HG03108 (cell line): ENCODE measurements around the gene C4B.
"Not testable (repeated sequence)": the region's sequence is repeated elsewhere in the genome, so short reads cannot be mapped to it uniquely, and the experiment has no call there.

Experiments
- ATAC-seq: cut with Tn5 transposase; IDR thresholded peaks from one replicate; pipeline ENCODE4 v1.9.1; 2021; ENCODE audit warnings: moderate library complexity; ENCODE audit not compliant: unreplicated experiment

The C4B gene

DNA sequence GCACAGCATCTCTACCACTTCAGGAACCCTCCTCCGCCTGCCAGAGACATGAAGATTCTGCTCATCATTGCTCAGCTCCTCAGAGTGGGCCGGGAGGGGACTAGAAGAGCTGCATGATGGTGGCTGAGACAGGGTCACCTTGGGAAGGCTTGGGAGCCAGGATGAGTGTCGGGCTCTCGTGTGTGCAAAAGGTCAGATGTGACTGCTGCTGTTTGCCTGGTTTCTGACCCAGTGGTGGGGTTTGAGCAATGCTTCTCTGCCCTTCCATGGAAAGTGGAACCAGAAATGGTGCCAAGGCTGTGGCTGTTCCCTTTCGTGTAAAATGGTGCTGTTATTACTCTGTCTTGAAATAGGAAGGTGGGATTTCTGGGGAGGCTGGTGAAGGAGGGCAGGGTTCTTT lies 33.6 kb upstream of the C4B start:
- not testable (repeated sequence) for ATAC-seq

DNA sequence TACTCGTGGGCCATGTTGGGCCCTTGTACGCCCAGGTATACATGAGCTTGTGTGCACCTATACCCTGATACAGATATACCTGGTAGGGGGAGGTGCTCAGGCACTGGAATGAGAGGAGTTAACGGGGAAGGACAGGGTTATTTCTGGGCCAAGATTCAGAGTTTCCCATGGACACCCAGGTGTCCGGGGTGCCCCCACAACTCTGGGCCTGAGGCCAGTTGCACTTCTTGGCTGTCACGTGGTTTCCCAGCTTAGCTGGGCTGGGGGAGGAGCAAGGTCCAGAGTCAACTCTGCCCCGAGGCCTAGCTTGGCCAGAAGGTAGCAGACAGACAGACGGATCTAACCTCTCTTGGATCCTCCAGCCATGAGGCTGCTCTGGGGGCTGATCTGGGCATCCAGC lies 32.9 kb upstream of the C4B start, which contains the start of gene C4A:
TSS of gene C4A (plus strand) at position 314 of the 400 bp plus-strand sequence. CDS start at position 365, 51 bp downstream.
- ATAC-seq: not testable (repeated sequence)

DNA sequence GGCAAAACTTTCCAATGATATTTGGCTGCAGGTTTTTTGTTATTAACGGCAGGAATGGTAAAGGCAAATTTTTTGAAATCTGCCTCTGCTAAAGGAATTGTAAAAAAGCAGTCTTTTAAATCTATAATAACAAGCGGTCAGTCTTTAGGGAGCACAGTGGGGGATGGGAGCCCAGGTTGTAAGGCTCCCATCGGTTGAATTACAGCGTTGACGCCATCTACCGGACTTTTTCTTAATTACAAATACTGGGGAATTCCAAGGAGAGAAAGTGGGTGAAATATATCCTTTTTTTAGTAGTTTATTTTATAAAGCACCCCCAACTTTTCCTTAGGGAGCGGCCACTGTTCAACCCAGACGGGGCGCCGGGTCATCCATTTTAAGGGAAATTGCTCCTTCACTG lies 25.2 kb upstream of the C4B start:
- ATAC-seq: not testable (repeated sequence)

- not testable (repeated sequence) for ATAC-seq
These were observed 20.2 kb upstream of the C4B start for GRCh38 chr6:31994421-31994820.

GRCh38 chr6:31996385-31996784 lies 18.2 kb upstream of the C4B start:
- ATAC-seq: not testable (repeated sequence)

DNA sequence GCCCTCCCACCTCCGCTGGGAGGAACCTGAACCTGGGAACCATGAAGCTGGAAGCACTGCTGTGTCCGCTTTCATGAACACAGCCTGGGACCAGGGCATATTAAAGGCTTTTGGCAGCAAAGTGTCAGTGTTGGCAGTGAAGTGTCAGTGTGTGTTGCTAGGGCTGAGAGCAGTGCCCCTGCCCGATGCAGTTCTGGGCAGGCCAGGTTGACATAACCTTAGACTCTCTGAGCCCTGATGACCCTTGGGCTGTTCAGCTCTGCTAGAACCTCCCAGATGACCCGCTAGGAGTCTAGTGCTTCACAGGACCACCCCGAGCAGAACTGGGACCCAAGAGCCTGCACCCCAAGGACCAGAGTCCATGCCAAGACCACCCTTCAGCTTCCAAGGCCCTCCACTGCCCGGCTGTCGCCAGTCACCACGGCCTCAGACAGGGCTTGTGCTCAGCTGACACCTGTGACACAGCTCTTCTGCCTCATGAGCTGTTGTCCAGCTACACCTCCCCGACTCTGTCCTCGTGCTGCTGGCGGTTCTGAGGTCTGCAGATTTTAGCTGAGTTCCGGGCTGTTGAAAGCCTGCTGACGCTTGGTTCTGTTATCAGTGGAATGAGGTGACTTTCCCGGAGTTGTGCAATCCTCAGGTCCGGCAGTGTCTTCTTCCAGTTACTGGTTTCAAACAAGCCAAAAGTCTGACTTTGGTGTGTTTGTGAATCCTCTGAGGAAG lies 11.9 kb upstream of the C4B start:
- not testable (repeated sequence) for ATAC-seq

DNA sequence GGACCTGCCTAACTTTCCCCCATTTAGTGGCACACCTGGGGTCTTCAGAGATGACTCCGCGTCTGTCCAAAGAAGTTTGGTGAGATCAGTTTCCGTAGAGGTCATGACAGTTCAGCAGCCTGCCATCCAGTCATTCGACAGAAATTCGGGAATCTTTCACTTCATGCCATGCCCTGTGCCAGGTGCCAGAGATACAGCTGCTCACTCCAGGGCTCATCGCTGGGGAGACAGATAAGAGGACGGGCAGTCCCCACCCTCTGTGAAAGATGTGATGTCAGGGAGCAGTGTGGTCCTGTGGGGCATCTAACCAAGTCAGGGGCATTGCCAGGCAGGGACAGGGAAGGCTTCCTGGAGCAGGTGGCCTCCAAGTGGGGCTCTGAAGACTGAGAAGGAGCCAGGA lies 11.3 kb upstream of the C4B start:
- not testable (repeated sequence) for ATAC-seq

GRCh38 chr6:32004393-32004792 lies 10.2 kb upstream of the C4B start:
- not testable (repeated sequence) for ATAC-seq

- ATAC-seq: not testable (repeated sequence)
These were observed 9.6 kb upstream of the C4B start for GRCh38 chr6:32004864-32005537.

DNA sequence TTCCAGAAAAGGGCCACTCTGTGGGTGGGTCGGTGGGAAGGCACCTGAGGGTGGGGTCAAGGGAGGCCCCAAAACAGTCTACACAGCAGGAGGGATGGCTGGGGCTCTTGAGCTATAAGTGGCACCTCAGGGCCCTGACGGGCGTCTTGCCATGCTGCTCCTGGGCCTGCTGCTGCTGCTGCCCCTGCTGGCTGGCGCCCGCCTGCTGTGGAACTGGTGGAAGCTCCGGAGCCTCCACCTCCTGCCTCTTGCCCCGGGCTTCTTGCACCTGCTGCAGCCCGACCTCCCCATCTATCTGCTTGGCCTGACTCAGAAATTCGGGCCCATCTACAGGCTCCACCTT lies 9.1 kb upstream of the C4B start:
- ATAC-seq: not testable (repeated sequence)

DNA sequence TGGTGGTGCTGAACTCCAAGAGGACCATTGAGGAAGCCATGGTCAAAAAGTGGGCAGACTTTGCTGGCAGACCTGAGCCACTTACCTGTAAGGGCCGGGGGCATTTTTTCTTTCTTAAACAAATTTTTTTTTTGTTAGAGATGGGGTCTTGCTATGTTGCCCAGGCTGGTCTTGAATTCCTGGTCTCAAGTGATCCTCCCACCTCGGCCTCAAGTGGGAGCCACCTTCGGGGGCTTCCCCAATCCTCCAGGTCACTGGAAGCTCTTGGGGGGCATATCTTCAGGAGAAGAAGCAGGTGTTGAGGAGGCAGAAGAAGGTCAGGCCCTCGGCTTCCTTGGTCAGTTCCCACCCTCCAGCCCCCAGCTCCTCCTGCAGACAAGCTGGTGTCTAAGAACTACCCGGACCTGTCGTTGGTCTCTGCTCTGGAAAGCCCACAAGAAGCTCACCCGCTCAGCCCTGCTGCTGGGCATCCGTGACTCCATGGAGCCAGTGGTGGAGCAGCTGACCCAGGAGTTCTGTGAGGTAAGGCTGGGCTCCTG lies 8.5 kb upstream of the C4B start:
- not testable (repeated sequence) for ATAC-seq

GRCh38 chr6:32007086-32007485 lies 7.5 kb upstream of the C4B start:
- not testable (repeated sequence) for ATAC-seq

GRCh38 chr6:32008037-32008436 lies 6.6 kb upstream of the C4B start:
- not testable (repeated sequence) for ATAC-seq

DNA sequence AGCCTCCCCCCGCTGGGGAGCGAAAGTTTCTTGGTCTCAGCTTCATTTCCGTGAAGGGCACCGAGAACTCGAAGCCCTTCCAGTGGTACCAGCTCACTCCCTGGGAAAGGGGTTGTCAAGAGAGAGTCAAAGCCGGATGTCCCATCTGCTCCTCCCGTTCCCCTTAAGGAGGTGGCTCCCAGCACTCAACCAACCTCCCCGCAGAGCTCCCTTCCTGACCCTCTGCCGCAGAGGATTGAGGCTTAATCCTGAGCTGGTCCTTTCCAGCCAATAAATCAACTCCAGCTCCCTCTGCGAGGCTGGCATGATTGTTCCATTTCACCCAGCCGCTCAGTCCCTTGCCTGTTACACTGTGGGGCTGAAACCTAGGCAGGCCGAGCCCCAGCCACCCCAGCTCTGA lies 6.0 kb upstream of the C4B start:
- ATAC-seq: not testable (repeated sequence)

DNA sequence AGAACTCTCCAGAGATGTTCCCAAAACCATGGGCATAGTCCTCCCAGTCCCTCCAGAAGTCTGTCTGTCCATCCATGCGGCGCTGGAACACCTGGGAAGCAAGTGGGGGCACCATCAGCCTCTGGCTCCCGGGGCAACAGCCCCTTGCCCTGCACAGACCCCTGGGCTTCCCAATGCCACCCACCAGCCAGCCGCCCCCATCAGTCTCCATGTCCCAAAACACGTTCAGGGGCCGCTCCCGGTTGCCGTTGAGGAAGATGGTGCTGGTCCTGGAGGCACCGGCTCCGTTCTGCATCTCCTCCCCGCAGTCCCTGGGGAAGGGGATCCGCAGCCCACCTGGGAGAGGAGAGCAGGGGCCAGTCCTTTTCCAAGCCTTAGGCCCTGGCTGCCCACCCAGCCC lies 5.1 kb upstream of the C4B start:
- not testable (repeated sequence) for ATAC-seq

DNA sequence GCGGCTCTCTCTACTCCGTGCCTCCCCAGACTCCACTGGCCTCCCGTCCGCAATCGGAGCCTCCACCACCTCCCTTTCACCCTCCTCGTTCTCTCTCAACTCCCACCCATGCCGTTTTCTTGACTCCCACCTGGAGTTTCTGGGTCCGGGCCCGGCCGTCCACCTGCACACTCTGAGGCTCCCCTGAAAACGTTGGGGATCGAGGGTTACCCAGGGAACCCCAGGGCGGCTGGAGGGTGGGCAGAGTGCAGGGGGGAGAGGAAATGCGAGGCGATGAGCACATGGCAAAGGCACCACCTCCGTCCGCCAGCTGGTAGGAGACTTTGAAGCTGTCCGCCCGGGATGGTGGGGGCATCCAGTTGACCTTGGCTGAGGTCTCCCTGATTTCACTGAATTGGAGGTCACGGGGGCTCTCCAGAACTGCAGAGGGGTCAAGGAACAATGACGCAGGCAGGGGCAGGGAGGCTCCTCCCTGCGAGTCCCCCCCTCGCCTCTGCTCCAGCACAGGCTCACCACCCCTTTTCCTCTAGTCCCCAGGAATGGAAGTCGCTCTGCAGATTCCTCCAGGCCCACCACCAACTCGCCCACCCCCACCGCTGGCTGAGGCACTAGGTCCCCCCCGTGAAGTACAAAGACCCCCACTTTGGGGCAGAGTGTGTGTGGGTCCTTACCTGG lies 3.6 kb upstream of the C4B start:
- not testable (repeated sequence) for ATAC-seq

GRCh38 chr6:32012941-32013617 lies 1.5 kb upstream of the C4B start:
- not testable (repeated sequence) for ATAC-seq

DNA sequence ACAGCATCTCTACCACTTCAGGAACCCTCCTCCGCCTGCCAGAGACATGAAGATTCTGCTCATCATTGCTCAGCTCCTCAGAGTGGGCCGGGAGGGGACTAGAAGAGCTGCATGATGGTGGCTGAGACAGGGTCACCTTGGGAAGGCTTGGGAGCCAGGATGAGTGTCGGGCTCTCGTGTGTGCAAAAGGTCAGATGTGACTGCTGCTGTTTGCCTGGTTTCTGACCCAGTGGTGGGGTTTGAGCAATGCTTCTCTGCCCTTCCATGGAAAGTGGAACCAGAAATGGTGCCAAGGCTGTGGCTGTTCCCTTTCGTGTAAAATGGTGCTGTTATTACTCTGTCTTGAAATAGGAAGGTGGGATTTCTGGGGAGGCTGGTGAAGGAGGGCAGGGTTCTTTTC lies 857 bp upstream of the C4B start:
- not testable (repeated sequence) for ATAC-seq

- ATAC-seq: not testable (repeated sequence)
These were observed 7.5 kb downstream of the C4B start for GRCh38 chr6:32022100-32022499.

- ATAC-seq: not testable (repeated sequence)
These were observed 14.0 kb downstream of the C4B start for GRCh38 chr6:32028631-32029030.

DNA sequence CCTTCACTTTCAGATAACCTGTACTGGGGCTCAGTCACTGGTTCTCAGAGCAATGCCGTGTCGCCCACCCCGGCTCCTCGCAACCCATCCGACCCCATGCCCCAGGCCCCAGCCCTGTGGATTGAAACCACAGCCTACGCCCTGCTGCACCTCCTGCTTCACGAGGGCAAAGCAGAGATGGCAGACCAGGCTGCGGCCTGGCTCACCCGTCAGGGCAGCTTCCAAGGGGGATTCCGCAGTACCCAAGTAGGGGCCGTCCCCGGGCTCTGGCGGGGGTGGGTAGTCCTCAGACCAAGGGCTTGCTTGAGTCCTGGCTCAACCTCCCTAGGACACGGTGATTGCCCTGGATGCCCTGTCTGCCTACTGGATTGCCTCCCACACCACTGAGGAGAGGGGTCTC lies 15.0 kb downstream of the C4B start:
- not testable (repeated sequence) for ATAC-seq
